ENCODE measurements around the gene AAK1. TPM values are rescaled to one million over a fixed set of nuclear protein-coding genes. Genes with fewer than 3 reads are reported as not detected.

Gene AAK1
- polyA plus RNA-seq, 1 donor (not counting 4 experiments of a cell fraction or from before 2014, with no cell fraction given), result 12.3 TPM

DNA sequence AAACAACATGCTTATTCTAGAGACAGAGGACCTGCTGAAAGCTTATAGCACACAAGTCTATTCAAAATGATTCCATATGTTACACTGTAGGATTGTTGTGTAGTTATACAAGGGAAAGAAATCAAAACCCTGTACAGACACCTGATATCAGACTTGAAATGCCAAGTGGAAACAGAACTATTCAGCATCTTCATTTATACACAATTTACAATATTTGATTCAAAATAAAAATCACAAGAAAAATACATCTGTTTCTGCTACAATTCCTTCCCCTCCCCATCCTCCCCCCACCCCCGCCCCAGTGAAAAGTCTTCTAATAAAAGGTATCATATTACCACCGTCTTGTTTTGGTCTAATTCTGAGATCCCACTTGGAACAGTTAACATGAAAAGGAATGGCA lies 168.9 kb downstream of the AAK1 start:
- Histone ChIP-seq H3K4me1 (ENCODE audit: control insufficient read depth, extremely low read depth, insufficient read depth, low read length) (peaks cover 7% of the 10 kb centered on the region), H2AFZ (ENCODE audit: control insufficient read depth, low read length) (no peak overlapping the region), H3K79me2 (ENCODE audit: control insufficient read depth, insufficient read depth, low read length) (no peaks in the 10 kb centered on the region), H3K4me2 (ENCODE audit: control insufficient read depth, extremely low read depth, insufficient read depth, low read depth, low read length) (no peak overlapping the region), H4K20me1 (ENCODE audit: control insufficient read depth, extremely low read depth, insufficient read depth, low read length) (no peaks in the 10 kb centered on the region), H3K9me1 (ENCODE audit: control insufficient read depth, extremely low read depth, insufficient read depth, low read length) (no peaks in the 10 kb centered on the region), H3K9ac (ENCODE audit: control insufficient read depth, extremely low read depth, insufficient read depth, low read length) (no peak overlapping the region), H3K9me3 (ENCODE audit: control insufficient read depth, low read depth, low read length) (no peaks in the 10 kb centered on the region), H3K27me3 (ENCODE audit: control insufficient read depth, extremely low read depth, insufficient read depth, low read length) (no peaks in the 10 kb centered on the region), H3K4me3 (ENCODE audit: control insufficient read depth in 2 of 3, extremely low read depth in 1 of 3, insufficient read depth in 2 of 3, low read depth in 1 of 3, low read length in 3 of 3) (no peak overlapping the region), H3K27ac (ENCODE audit: control insufficient read depth, insufficient read depth, low read length) (no peak overlapping the region), H3K36me3 (ENCODE audit: control insufficient read depth in 2 of 2, extremely low read depth in 1 of 2, insufficient read depth in 2 of 2, low read length in 2 of 2) (peaks cover 0 to 3% of the 10 kb centered on the region in 2 experiments)
- TF ChIP-seq EZH2 (IDR thresholded peaks at IDR 0.05; ENCODE audit: low read length) (no peak), CTCF (optimal IDR thresholded peaks at IDR 0.05 in 1 of 3, IDR thresholded peaks at IDR 0.05 in 1 of 3, conservative IDR thresholded peaks at IDR 0.05 in 1 of 3; ENCODE audit: extremely low read depth in 1 of 3, insufficient read depth in 2 of 3, low read length in 3 of 3) (no peak)
- no peak for DNase-seq (ENCODE audit: low read depth, low spot score)
- FAIRE-seq, result no peak
- dilution Hi-C loops (cut with MboI; ENCODE audit: extremely low pct_ligation_motif_present, low sequenced_read_pairs), result no loop called here

DNA sequence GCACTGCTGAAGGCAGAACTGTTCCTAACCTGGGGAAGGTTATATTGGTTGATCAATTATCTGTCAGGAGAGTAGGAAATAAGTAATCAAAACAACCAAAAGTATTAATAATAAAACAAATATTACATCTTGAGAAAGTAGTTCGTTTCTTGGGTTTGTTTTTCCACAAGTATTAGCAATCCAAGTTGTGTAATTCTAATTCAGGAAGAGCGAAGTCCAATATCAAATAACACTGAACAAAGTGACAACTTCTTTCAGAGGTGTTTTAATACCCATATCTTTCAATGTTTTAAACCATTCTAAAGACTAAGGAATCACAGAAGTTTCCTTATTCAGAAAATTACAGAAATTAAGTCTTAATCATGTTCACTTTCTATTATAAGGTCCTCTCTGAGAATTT lies 171.7 kb downstream of the AAK1 start:
- H3K4me1 ChIP-seq (ENCODE audit: control insufficient read depth, extremely low read depth, insufficient read depth, low read length), result peaks cover 17% of the 10 kb centered on the region
- H3K79me2 ChIP-seq (ENCODE audit: control insufficient read depth, insufficient read depth, low read length), result no peaks in the 10 kb centered on the region
- no peak overlapping the region for H3K27ac ChIP-seq (ENCODE audit: control insufficient read depth, insufficient read depth, low read length)
- peaks cover 0 to 3% of the 10 kb centered on the region in 2 experiments for H3K36me3 ChIP-seq (ENCODE audit: control insufficient read depth in 2 of 2, extremely low read depth in 1 of 2, insufficient read depth in 2 of 2, low read length in 2 of 2)
- H3K9ac ChIP-seq (ENCODE audit: control insufficient read depth, extremely low read depth, insufficient read depth, low read length), result no peak overlapping the region
- H3K4me3 ChIP-seq (ENCODE audit: control insufficient read depth in 2 of 3, extremely low read depth in 1 of 3, insufficient read depth in 2 of 3, low read depth in 1 of 3, low read length in 3 of 3), result no peak overlapping the region
- no peaks in the 10 kb centered on the region for H3K9me1 ChIP-seq (ENCODE audit: control insufficient read depth, extremely low read depth, insufficient read depth, low read length)
- no peak for FAIRE-seq
- no peak overlapping the region for H3K4me2 ChIP-seq (ENCODE audit: control insufficient read depth, extremely low read depth, insufficient read depth, low read depth, low read length)
- no peak for DNase-seq (ENCODE audit: low read depth, low spot score)
- no peak overlapping the region for H2AFZ ChIP-seq (ENCODE audit: control insufficient read depth, low read length)
- H3K9me3 ChIP-seq (ENCODE audit: control insufficient read depth, low read depth, low read length), result no peaks in the 10 kb centered on the region
- dilution Hi-C loops (cut with MboI; ENCODE audit: extremely low pct_ligation_motif_present, low sequenced_read_pairs), result no loop called here
- TF ChIP-seq EZH2 (IDR thresholded peaks at IDR 0.05; ENCODE audit: low read length) (no peak), CTCF (optimal IDR thresholded peaks at IDR 0.05 in 1 of 3, IDR thresholded peaks at IDR 0.05 in 1 of 3, conservative IDR thresholded peaks at IDR 0.05 in 1 of 3; ENCODE audit: extremely low read depth in 1 of 3, insufficient read depth in 2 of 3, low read length in 3 of 3) (no peak)
- no peaks in the 10 kb centered on the region for H4K20me1 ChIP-seq (ENCODE audit: control insufficient read depth, extremely low read depth, insufficient read depth, low read length)
- no peaks in the 10 kb centered on the region for H3K27me3 ChIP-seq (ENCODE audit: control insufficient read depth, extremely low read depth, insufficient read depth, low read length)

Data from keratinocyte (primary cell).